Fibroblast of pulmonary artery (primary cell): Measurements from ENCODE around the gene ARF5.
A peak's percentile ranks its signal among the peaks of the same experiment; 100 is the strongest.
"Not testable (repeated sequence)": the region's sequence is repeated elsewhere in the genome, so short reads cannot be mapped to it uniquely, and the experiment has no call there.

Experiments used
- DNase-seq: peaks from one replicate; pipeline ENCODE4 v3.0.0-alpha.2; 2010; ENCODE audit warnings: low read depth
- H3K4me3 ChIP-seq: replicated peaks from 2 replicates; pipeline ENCODE4 v1.5.1; 2011; ENCODE audit warnings: low read depth, mild to moderate bottlenecking, control low read depth, low read length, moderate library complexity
- TF ChIP-seq, protein P1 (sequence below): IDR thresholded peaks from 2 replicates; pipeline ENCODE4 v1.5.1; 2011; ENCODE audit warnings: mild to moderate bottlenecking, control low read depth, low read length, inconsistent platforms; ENCODE audit errors: missing control alignments

The ARF5 gene

DNA sequence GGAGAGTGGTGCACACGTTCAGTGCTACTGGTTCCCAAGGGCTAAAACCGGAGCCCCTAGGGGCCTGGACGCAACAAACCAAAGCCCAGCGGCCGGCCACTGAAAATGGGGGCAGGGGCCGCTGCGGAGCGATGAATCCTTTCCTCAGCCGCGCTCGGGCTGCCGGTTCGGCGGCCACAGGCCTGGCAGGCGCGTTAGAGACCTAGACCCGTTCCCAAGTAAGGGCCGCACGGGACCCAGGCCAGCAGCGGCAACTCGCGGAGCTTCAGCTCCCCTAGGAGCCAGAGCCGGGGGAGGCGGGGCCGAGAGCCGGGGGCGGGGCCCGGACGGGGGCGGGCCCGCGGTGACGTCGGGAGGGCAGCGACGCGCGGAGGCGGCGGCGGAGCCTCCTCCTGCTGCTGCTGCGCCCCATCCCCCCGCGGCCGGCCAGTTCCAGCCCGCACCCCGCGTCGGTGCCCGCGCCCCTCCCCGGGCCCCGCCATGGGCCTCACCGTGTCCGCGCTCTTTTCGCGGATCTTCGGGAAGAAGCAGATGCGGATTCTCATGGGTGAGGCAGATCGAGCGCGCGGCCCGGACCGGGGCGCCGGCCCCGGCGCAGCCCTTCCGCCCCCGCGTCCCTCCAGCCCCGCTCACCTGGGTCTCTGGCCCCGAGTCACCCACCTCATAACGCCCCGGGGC is at the start of gene ARF5:
TSS of gene ARF5 (plus strand) at position 393 of the 678 bp plus-strand sequence. CDS start at position 481, 88 bp downstream.
- H3K4me3 ChIP-seq, result peak within 1 kb of the TSS; percentile 90
- TF ChIP-seq, protein P1, sequence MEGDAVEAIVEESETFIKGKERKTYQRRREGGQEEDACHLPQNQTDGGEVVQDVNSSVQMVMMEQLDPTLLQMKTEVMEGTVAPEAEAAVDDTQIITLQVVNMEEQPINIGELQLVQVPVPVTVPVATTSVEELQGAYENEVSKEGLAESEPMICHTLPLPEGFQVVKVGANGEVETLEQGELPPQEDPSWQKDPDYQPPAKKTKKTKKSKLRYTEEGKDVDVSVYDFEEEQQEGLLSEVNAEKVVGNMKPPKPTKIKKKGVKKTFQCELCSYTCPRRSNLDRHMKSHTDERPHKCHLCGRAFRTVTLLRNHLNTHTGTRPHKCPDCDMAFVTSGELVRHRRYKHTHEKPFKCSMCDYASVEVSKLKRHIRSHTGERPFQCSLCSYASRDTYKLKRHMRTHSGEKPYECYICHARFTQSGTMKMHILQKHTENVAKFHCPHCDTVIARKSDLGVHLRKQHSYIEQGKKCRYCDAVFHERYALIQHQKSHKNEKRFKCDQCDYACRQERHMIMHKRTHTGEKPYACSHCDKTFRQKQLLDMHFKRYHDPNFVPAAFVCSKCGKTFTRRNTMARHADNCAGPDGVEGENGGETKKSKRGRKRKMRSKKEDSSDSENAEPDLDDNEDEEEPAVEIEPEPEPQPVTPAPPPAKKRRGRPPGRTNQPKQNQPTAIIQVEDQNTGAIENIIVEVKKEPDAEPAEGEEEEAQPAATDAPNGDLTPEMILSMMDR, result no peak
- DNase-seq, result peak; percentile 80

DNA sequence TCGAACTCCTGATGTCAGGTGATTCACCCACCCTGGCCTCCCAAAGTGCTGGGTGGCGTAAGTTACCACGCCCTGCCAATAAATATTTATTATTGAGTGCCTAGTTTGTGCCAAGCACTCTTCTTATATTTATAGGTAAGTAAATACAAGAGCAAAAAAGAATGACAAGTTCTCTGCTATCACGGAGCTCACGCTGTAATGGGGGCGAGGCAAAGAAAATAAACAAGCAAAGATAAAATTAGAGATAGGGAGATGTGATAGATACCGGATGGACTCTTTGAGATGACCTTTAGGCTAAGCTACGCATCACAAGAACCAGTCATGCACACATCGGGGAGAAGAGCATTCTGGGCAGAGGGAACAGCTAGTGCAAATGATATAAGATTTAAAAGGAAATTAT is 49.1 kb upstream of the ARF5 start:
- TF ChIP-seq, protein P1, result no peak
- no peak overlapping the region for H3K4me3 ChIP-seq

DNA sequence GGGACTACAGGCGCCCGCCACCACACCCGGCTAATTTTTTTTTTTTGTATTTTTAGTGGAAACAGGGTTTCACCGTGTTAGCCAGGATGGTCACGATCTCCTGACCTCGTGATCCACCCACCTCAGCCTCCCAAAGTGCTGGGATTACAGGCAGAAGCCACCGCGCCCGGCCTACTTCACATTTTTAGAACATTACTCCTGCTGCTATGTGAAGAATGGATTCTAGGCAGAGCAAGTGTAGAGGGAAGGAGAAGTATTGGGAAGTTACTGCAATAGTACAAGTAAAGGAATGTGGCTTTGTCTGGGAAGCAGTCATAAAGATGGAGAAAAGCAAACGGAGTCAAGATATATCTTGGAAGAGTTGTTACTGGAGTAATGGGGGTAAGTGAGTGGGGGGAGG is 47.8 kb upstream of the ARF5 start:
- H3K4me3 ChIP-seq, DNase-seq: not testable (repeated sequence)

More for the DNA sequence above, 49.1 kb upstream of the ARF5 start:
- no peak for DNase-seq

DNA sequence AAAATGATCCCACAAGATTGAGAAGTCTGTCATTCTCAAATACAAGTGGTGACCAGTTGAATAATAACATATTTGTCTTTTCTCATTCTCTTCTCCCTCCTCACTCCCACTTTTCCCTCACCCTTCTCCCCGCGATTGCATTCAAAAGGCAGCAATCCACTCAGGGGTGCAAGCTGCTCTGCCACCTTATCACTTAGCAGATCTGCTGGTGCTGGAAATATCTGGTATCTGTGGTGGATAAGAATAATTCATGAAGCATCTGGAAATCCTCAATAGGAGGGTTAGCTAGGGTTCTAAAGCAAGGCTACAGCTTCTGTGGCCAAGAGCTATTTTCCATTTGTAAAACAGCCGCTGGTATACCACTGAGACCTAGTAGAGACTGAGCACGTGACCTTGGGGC is 46.7 kb upstream of the ARF5 start:
- H3K4me3 ChIP-seq, result no peak overlapping the region
- DNase-seq, result no peak
- TF ChIP-seq, protein P1, result no peak

DNA sequence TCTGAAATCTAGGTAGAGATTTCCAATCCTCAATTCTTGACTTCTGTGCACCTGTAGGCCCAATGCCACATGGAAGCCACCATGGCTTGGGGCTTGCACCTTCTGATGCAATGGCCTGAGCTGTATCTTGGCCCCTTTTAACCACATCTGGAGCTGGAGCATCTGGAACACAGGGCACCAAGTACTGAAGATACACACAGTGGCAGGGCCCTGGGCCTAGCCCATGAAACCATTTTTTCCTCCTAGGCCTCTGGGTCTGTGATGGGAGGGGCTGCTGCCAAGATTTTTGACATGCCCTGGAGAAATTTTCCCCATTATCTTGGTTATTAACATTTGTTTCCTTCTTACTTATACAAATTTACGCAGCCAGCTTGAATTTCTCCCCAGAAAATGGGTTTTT is 41.9 kb upstream of the ARF5 start:
- no peak overlapping the region for H3K4me3 ChIP-seq
- TF ChIP-seq, protein P1, result no peak
- no peak for DNase-seq

DNA sequence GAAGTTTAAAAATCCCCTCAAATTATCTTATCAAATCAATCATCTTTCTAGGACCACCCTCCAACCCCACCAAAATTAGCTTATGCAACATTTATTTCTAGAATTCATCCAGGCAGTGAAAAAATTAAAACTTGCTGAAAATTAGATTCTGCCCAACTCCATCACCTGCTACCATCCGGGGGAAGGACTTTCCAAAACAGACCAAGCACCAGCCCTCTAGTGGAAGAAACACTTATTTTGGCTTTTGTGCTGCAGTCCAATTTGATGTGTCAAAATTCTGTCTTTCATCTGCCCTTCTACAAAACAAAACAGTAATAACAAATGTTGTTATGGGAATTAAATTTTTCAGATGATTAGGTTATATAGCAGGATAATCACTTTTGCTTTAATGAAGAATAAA is 38.0 kb upstream of the ARF5 start:
- DNase-seq, result no peak
- no peak overlapping the region for H3K4me3 ChIP-seq
- TF ChIP-seq, protein P1, result peak; percentile 24

DNA sequence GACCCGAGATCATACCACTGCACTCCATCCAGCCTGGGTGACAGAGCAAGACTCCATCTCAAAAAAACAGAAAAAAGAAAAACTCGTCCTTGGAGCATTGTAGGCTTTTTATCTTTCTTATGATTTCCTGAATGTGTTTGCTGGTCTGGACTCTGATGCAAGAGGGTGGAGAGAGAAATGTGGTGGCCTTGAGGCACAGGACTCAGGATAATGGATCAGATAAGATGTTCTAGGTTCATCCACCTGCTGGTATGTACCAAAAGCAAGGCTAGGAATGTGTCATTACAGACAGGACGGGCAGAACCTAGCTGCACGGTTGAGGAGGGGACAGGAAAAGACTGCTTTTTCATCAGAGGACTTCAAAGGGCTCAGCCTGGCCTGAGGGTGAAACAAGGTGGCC is 36.3 kb upstream of the ARF5 start:
- H3K4me3 ChIP-seq, result no peak overlapping the region
- TF ChIP-seq, protein P1, result no peak
- no peak for DNase-seq
